Endothelial cell of umbilical vein (primary cell): ENCODE results near the gene ATG14. TPM values are rescaled to one million over a fixed set of nuclear protein-coding genes. Genes with fewer than 3 reads are reported as not detected.

Source experiments
- BruUV-seq: library from RNA; stranded (reverse); fragments of 400-500 nt; replicated peaks from 2 replicates; lab custom pipeline; 2021; lab: Mats Ljungman, UMichigan
- CTCF ChIA-PET: fragments of 300-600, 350-600 bp; sonication (Branson Sonifier 250); formaldehyde crosslinking; loops from one replicate; lab custom pipeline; 2021; ENCODE audit warnings: antibody characterized with exemption, inconsistent platforms; lab: Charles Lee
- POLR2A ChIA-PET: fragments of 300-600, 350-600 bp; sonication (Branson Sonifier 250); formaldehyde crosslinking; loops from one replicate; lab custom pipeline; 2021; ENCODE audit warnings: antibody characterized with exemption, inconsistent platforms; lab: Charles Lee
- DNase-seq: peaks from one replicate; pipeline ENCODE4 v3.0.0-alpha.2; 2011; ENCODE audit warnings: low read depth, low spot score
- FAIRE-seq: peaks from 2 replicates; lab custom pipeline; 2011; peaks lifted over from hg19 to GRCh38; lab: Jason Lieb, UNC
- H2AFZ ChIP-seq: 2 replicates; pipeline ENCODE4 v1.6.0; 2012; ENCODE audit warnings: low read depth, low read length, control low read depth, inconsistent platforms
- H3K27ac ChIP-seq: 2 replicates; pipeline ENCODE4 v1.5.1; 2011; ENCODE audit warnings: low read depth, mild to moderate bottlenecking, control low read depth, low read length, moderate library complexity; ENCODE audit not compliant: insufficient read depth
- H3K27me3 ChIP-seq, 2 experiments: 2 replicates each; pipeline versions ENCODE4 v1.6.0 to v1.6.1; 2011; ENCODE audit warnings: low read length in 2 of 2, mixed read lengths in 1 of 2; ENCODE audit not compliant: control insufficient read depth in 2 of 2, insufficient read depth in 2 of 2
- H3K36me3 ChIP-seq, 2 experiments: 2 replicates in 1 of 2; 3 replicates in 1 of 2; pipeline ENCODE4 v1.5.1; 2011; ENCODE audit warnings: low read length in 2 of 2, mild to moderate bottlenecking in 1 of 2, moderate library complexity in 1 of 2; ENCODE audit not compliant: control insufficient read depth in 2 of 2, insufficient read depth in 2 of 2; ENCODE audit errors: extremely low read depth in 1 of 2
- H3K4me1 ChIP-seq: 3 replicates; pipeline ENCODE4 v1.5.1; 2011; ENCODE audit warnings: mild to moderate bottlenecking, low read length; ENCODE audit not compliant: control insufficient read depth, insufficient read depth; ENCODE audit errors: extremely low read depth
- H3K4me2 ChIP-seq: 2 replicates; pipeline ENCODE4 v1.6.1; 2011; ENCODE audit warnings: low read length, control low read depth, mixed read lengths; ENCODE audit not compliant: insufficient read depth
- H3K4me3 ChIP-seq, 3 experiments: fragments of 200-600 bp in 1 of 3; sonication (generic), shearing (Covaris generic) in 1 of 3; replicated peaks in 1 of 3; 2 replicates each; pipeline ENCODE4 v1.5.1; 2011 to 2016; ENCODE audit warnings: control low read depth in 3 of 3, low read length in 3 of 3, mild to moderate bottlenecking in 2 of 3, inconsistent platforms in 1 of 3, low read depth in 1 of 3, moderate library complexity in 1 of 3; ENCODE audit not compliant: insufficient read depth in 1 of 3
- H3K79me2 ChIP-seq: 2 replicates; pipeline ENCODE4 v1.6.0; 2012; ENCODE audit warnings: low read length, inconsistent platforms; ENCODE audit not compliant: control insufficient read depth, insufficient read depth
- H3K9ac ChIP-seq: replicated peaks from 2 replicates; pipeline ENCODE3; 2011; ENCODE audit warnings: low read length, control low read depth; ENCODE audit not compliant: insufficient read depth; ENCODE audit errors: extremely low read depth
- H3K9me1 ChIP-seq: replicated peaks from 3 replicates; pipeline ENCODE4 v1.6.0; 2011; ENCODE audit warnings: mild to moderate bottlenecking, low read length; ENCODE audit not compliant: control insufficient read depth, insufficient read depth; ENCODE audit errors: extremely low read depth
- H3K9me3 ChIP-seq: replicated peaks from 2 replicates; pipeline ENCODE4 v1.5.1; 2012; ENCODE audit warnings: low read length, inconsistent platforms; ENCODE audit not compliant: control insufficient read depth, insufficient read depth
- H4K20me1 ChIP-seq: replicated peaks from 2 replicates; pipeline ENCODE3; 2011; ENCODE audit warnings: mild to moderate bottlenecking, low read length; ENCODE audit not compliant: control insufficient read depth, insufficient read depth; ENCODE audit errors: extremely low read depth
- CTCF ChIP-seq, 2 donors: IDR thresholded peaks; 1 replicate in 1 of 2; 2 replicates in 1 of 2; pipeline ENCODE4 v1.5.1; 2011; ENCODE audit warnings: low read length in 2 of 2, mild to moderate bottlenecking in 2 of 2, moderate library complexity in 2 of 2, control low read depth in 1 of 2, inconsistent platforms in 1 of 2, low read depth in 1 of 2; ENCODE audit not compliant: insufficient read depth in 1 of 2; ENCODE audit errors: extremely low read depth in 1 of 2
- EZH2 ChIP-seq: IDR thresholded peaks from 2 replicates; pipeline ENCODE4 v1.6.1; 2012; ENCODE audit warnings: borderline replicate concordance, low read depth, mild to moderate bottlenecking, moderate library complexity, low read length, inconsistent platforms; ENCODE audit not compliant: severe bottlenecking
- FOS ChIP-seq: IDR thresholded peaks from 2 replicates; pipeline ENCODE4 v1.6.1; 2011; ENCODE audit warnings: mild to moderate bottlenecking, low read length, moderate library complexity, borderline replicate concordance; ENCODE audit not compliant: insufficient read depth
- GATA2 ChIP-seq: IDR thresholded peaks from 2 replicates; pipeline ENCODE4 v1.7.0; 2011; ENCODE audit warnings: low read depth, mild to moderate bottlenecking, moderate library complexity, mixed read lengths, low read length; ENCODE audit not compliant: insufficient read length, insufficient read depth
- JUN ChIP-seq: IDR thresholded peaks from 2 replicates; pipeline ENCODE4 v1.6.1; 2011; ENCODE audit warnings: borderline replicate concordance, low read depth; ENCODE audit not compliant: insufficient read length, insufficient read depth
- MAX ChIP-seq: IDR thresholded peaks from 2 replicates; pipeline ENCODE4 v1.6.1; 2011; ENCODE audit not compliant: insufficient read depth, insufficient read length
- MYC ChIP-seq: IDR thresholded peaks from one replicate; pipeline ENCODE4 v1.6.1; 2011; ENCODE audit warnings: mild to moderate bottlenecking, low read depth, low read length
- POLR2A ChIP-seq: IDR thresholded peaks from 2 replicates; pipeline ENCODE4 v1.6.1; 2012; ENCODE audit warnings: low read depth, mild to moderate bottlenecking, control low read depth, low read length
- POLR2AphosphoS5 ChIP-seq: IDR thresholded peaks from 2 replicates; pipeline ENCODE4 v1.6.1; 2012; ENCODE audit warnings: low read depth, mild to moderate bottlenecking, control low read depth, low read length, moderate library complexity; ENCODE audit not compliant: insufficient read depth
- dilution Hi-C: fragments of 300-500 bp; cut with MboI; formaldehyde crosslinking; loops from one replicate; pipeline ENCODE4 v1.15.0; 2019; ENCODE audit warnings: low sequenced_read_pairs; ENCODE audit not compliant: extremely low pct_ligation_motif_present
- intact Hi-C: fragments of 100-400 bp; cut with micrococcal nuclease; formaldehyde crosslinking; loops from one replicate; pipeline ENCODE4 v1.10.0; 2022
- polyA plus RNA-seq, 4 experiments: library from polyadenylated mRNA; depleted of rRNA in 3 of 4; stranded (reverse) in 3 of 4; unstranded in 1 of 4; fragments of >200 nt; gene quantifications; 2 replicates each; pipeline versions ENCODE4 v1.2.1 to v1.2.3, GENCODE V29; 2011 to 2012; ENCODE audit warnings: missing spikeins in 1 of 4
- total RNA-seq: library from RNA; stranded (reverse); gene quantifications from 2 replicates; pipeline ENCODE4 v1.2.3, GENCODE V29; 2021

ATG14 gene
- total and polyA plus RNA-seq, 2 donors (not counting 3 experiments of a cell fraction or from before 2014, with no cell fraction given) = 5.9 to 10.0 TPM

DNA sequence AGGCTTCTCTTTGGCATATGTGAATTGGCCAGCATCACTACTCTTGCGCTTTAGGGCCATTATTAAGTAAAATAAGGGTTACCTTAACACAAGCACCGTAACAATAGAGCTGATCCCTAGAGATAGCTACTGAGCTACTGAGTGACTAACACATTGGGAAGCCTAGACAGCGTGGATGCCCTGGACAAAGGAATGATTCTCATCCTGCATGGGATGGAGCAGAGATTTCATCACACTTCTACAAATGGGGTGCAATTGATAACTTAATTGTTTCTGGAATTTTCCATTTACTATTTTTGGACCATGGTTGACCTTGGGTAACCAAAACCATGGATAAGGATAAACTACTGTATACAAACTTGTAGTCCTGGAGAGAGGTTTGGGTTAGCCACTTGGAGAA lies 83.3 kb downstream of the ATG14 start:
- dilution Hi-C loops (no loop called here), intact Hi-C loops (no loop called here)
- DNase-seq (no peak), FAIRE-seq (no peak)
- Histone ChIP-seq H3K4me2 (no peak overlapping the region), H3K9me1 (no peaks in the 10 kb centered on the region), H2AFZ (no peak overlapping the region), H3K36me3 (no peaks in the 10 kb centered on the region), H3K9ac (no peak overlapping the region), H3K27me3 (no peaks in the 10 kb centered on the region), H3K4me1 (no peaks in the 10 kb centered on the region), H4K20me1 (peaks cover 3% of the 10 kb centered on the region), H3K27ac (no peak overlapping the region), H3K79me2 (peaks cover 5% of the 10 kb centered on the region), H3K4me3 (no peak overlapping the region), H3K9me3 (no peaks in the 10 kb centered on the region)
- ChIA-PET POLR2A (no interaction called here), CTCF (interaction anchor here (1.0 kb wide), 1 partner anchor 83 kb away, joined by 3 read pairs; no protein-coding TSS in a partner anchor)
- no TSS peak for BruUV-seq
- TF ChIP-seq JUN (no peak), POLR2A (no peak), CTCF (IDR thresholded peaks at IDR 0.05; ENCODE audit: extremely low read depth in 1 of 2, insufficient read depth in 1 of 2, low read depth in 1 of 2, low read length in 2 of 2) (no peak), MAX (no peak), EZH2 (no peak), MYC (no peak), FOS (no peak), GATA2 (no peak), POLR2AphosphoS5 (no peak)
